ENCODE data around the gene TSPO2.

TSPO2 gene

DNA sequence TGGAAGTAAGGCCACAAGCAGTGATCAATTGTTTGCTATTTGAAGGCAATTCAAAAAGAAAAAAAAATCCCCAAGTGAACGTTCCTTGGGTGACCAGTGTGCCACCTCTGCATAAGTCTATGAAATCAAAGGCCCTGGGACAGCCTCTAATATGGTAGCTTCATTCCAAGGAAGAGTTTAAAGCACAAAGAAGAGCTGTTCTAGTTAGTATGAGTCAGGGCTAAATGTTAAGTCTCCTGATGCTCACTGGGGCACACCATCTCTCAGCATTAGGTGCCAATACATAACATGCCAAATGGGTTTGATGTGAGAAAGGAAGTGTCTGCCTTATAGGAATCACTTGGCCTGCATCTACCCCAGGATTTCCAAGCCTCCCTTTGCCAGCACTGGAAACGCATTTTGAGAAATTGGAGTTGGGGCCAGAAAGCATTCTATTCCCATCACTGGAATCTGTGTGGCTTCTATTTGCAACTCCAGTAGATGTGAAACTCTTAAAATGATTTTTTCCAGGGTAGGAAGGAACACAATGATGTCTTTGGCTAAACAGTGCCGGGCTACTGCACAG lies 16.2 kb upstream of the TSPO2 start:
- TF ChIP-seq CTCF (IDR thresholded peaks at IDR 0.05; ENCODE audit: low read depth, low read length) = no peak
- DNase-seq (ENCODE audit: low read depth, low spot score) = no peak
- no peak overlapping the region for H3K4me3 ChIP-seq (ENCODE audit: low read depth, low read length)
- in situ Hi-C loops (cut with HindIII; ENCODE audit: low sequenced_read_pairs) = no loop called here

DNA sequence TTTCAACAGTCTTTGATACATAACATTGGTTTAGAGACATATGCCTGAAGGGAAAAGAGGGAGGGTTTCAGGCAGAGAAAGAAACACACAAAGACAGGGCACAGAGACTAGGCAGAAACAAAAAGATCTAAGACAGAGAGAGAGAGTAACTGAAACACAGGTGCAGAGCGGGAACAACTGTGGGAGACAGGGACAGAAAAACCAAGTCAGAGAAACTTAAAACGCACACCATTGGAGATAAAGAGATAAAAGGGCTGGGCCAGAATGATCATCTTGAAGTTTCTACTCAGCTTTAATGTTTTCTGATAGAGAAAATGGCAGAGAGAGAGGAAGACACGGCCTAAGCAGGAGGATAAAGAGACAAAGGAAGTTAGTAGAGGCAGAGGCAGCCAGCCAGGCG lies 15.0 kb upstream of the TSPO2 start:
- in situ Hi-C loops (cut with HindIII; ENCODE audit: low sequenced_read_pairs) = no loop called here
- no peak for DNase-seq (ENCODE audit: low read depth, low spot score)
- no peak for TF ChIP-seq CTCF (IDR thresholded peaks at IDR 0.05; ENCODE audit: low read depth, low read length)
- peak overlapping the region; percentile 40 for H3K4me3 ChIP-seq (ENCODE audit: low read depth, low read length)

GRCh38 chr6:41027799-41028560 lies 14.3 kb upstream of the TSPO2 start:
- TF ChIP-seq CTCF (IDR thresholded peaks at IDR 0.05; ENCODE audit: low read depth, low read length) = peak; percentile 90
- DNase-seq (ENCODE audit: low read depth, low spot score) = peak; percentile 69
- in situ Hi-C loops (cut with HindIII; ENCODE audit: low sequenced_read_pairs) = no loop called here
- H3K4me3 ChIP-seq (ENCODE audit: low read depth, low read length) = peak overlapping the region; percentile 40

GRCh38 chr6:41028561-41029412 lies 13.5 kb upstream of the TSPO2 start:
- peak; percentile 7 for DNase-seq (ENCODE audit: low read depth, low spot score)
- peak overlapping the region; percentile 40 for H3K4me3 ChIP-seq (ENCODE audit: low read depth, low read length)
- TF ChIP-seq CTCF (IDR thresholded peaks at IDR 0.05; ENCODE audit: low read depth, low read length) = no peak
- in situ Hi-C loops (cut with HindIII; ENCODE audit: low sequenced_read_pairs) = no loop called here

DNA sequence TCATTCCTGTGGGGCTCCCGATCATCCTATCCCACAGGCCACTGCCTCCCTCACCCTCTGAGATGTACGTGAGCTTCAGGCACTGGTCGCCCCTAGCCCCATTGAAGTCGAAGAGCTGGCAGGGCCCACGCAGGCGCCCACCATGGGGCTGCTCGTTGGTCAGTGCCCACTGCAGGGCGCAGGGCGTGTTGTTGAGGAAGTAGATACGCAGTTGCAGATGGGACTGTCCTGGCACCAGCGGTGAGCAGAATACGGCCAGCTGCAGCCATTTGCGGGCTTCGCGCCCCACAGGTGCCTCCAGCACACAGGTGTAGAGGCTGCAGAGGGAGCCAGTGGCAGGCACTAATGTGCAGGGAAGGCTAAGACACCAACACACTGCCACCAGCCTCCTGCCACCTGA lies 9.4 kb upstream of the TSPO2 start:
- no peak overlapping the region for H3K4me3 ChIP-seq (ENCODE audit: low read depth, low read length)
- no peak for TF ChIP-seq CTCF (IDR thresholded peaks at IDR 0.05; ENCODE audit: low read depth, low read length)
- no peak for DNase-seq (ENCODE audit: low read depth, low spot score)
- in situ Hi-C loops (cut with HindIII; ENCODE audit: low sequenced_read_pairs) = no loop called here

GRCh38 chr6:41033776-41034175 lies 8.5 kb upstream of the TSPO2 start:
- TF ChIP-seq CTCF (IDR thresholded peaks at IDR 0.05; ENCODE audit: low read depth, low read length) = no peak
- no peak overlapping the region for H3K4me3 ChIP-seq (ENCODE audit: low read depth, low read length)
- in situ Hi-C loops (cut with HindIII; ENCODE audit: low sequenced_read_pairs) = no loop called here
- no peak for DNase-seq (ENCODE audit: low read depth, low spot score)

Data from astrocyte of the spinal cord (primary cell).